Measurements from ENCODE around the gene UCHL1.

Gene UCHL1

DNA sequence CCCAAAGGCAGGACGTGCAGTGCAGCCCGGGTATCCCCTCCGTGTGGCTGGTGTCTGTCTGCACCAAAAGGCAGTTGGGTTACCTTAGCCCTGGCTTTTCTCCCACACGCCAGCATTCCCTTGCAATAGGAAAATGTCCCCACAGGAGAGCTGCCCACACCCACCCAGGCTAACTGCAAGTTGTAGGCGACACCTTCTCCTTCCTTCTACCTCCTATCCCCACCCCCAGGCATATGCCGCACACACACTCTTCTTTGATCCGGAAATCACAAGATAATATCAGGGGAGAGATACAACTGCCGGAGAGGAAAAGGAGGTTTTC, 41.9 kb upstream of the UCHL1 start:
- H3K27ac ChIP-seq: peak overlapping the region; percentile 63
- H2AFZ ChIP-seq: peak overlapping the region; percentile 99
- H3K4me1 ChIP-seq: peaks cover 7% of the 10 kb centered on the region
- H3K36me3 ChIP-seq (ENCODE audit: control insufficient read depth, insufficient read depth, low read length): no peaks in the 10 kb centered on the region
- H3K9ac ChIP-seq: no peak overlapping the region
- TF ChIP-seq, protein P1, sequence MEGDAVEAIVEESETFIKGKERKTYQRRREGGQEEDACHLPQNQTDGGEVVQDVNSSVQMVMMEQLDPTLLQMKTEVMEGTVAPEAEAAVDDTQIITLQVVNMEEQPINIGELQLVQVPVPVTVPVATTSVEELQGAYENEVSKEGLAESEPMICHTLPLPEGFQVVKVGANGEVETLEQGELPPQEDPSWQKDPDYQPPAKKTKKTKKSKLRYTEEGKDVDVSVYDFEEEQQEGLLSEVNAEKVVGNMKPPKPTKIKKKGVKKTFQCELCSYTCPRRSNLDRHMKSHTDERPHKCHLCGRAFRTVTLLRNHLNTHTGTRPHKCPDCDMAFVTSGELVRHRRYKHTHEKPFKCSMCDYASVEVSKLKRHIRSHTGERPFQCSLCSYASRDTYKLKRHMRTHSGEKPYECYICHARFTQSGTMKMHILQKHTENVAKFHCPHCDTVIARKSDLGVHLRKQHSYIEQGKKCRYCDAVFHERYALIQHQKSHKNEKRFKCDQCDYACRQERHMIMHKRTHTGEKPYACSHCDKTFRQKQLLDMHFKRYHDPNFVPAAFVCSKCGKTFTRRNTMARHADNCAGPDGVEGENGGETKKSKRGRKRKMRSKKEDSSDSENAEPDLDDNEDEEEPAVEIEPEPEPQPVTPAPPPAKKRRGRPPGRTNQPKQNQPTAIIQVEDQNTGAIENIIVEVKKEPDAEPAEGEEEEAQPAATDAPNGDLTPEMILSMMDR (IDR thresholded peaks at IDR 0.05): no peak
- peaks cover 3% of the 10 kb centered on the region for H3K79me2 ChIP-seq
- H3K4me3 ChIP-seq (ENCODE audit: low read depth, low read length): peak overlapping the region; percentile 48
- peak overlapping the region; percentile 71 for H3K4me2 ChIP-seq (ENCODE audit: low read length)
- H3K9me3 ChIP-seq (ENCODE audit: control insufficient read depth, low read length): no peaks in the 10 kb centered on the region
- no peaks in the 10 kb centered on the region for H3K27me3 ChIP-seq (ENCODE audit: control insufficient read depth, insufficient read depth, low read length)

DNA sequence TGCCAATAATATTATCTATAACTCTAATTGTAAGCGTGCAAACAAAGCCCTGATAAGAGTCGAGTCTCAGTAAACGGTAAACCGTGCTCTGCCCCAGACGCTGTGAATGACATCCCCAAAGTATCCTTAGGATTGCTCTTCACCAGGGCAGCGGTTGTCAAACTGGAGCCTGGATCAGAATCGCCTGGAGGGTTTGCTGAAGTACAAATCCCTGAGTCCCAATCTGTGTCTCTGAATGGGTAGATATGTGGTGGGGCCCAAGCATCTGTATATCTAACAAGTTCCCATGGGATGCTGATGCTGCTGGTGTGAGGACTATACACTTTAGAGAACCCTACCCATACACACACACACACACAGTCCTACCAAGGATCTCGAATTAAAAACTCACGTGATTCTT, 41.6 kb upstream of the UCHL1 start:
- peaks cover 2% of the 10 kb centered on the region for H3K79me2 ChIP-seq
- H3K36me3 ChIP-seq (ENCODE audit: control insufficient read depth, insufficient read depth, low read length): no peaks in the 10 kb centered on the region
- peak overlapping the region; percentile 99 for H2AFZ ChIP-seq
- H3K27ac ChIP-seq: peak overlapping the region; percentile 63
- no peaks in the 10 kb centered on the region for H3K9me3 ChIP-seq (ENCODE audit: control insufficient read depth, low read length)
- H3K4me1 ChIP-seq: peaks cover 7% of the 10 kb centered on the region
- TF ChIP-seq, protein P1 (IDR thresholded peaks at IDR 0.05): no peak
- no peaks in the 10 kb centered on the region for H3K27me3 ChIP-seq (ENCODE audit: control insufficient read depth, insufficient read depth, low read length)
- peak overlapping the region; percentile 48 for H3K4me3 ChIP-seq (ENCODE audit: low read depth, low read length)
- peak overlapping the region; percentile 82 for H3K4me2 ChIP-seq (ENCODE audit: low read length)
- no peak overlapping the region for H3K9ac ChIP-seq

DNA sequence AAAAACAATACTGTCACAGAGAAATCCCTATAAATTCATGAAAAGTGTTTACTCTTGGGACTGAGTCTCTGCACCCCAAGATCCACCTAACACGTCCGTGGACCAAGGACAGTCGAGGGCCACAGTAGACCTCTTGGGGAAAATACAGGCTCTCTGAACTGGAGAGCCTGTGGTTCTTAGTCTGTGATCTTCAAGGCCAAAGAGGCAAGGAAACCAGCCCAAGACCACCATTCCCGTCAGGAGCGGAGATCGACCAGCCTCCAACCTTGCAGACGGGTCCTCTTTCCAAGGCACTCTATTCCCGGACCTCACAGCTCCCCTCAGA, 40.8 kb upstream of the UCHL1 start:
- H2AFZ ChIP-seq: peak overlapping the region; percentile 99
- H3K27ac ChIP-seq: peak overlapping the region; percentile 93
- no peaks in the 10 kb centered on the region for H3K9me3 ChIP-seq (ENCODE audit: control insufficient read depth, low read length)
- TF ChIP-seq, protein P1 (IDR thresholded peaks at IDR 0.05): no peak
- H3K9ac ChIP-seq: no peak overlapping the region
- no peaks in the 10 kb centered on the region for H3K27me3 ChIP-seq (ENCODE audit: control insufficient read depth, insufficient read depth, low read length)
- H3K4me1 ChIP-seq: peaks cover 7% of the 10 kb centered on the region
- peak overlapping the region; percentile 82 for H3K4me2 ChIP-seq (ENCODE audit: low read length)
- peaks cover 2% of the 10 kb centered on the region for H3K79me2 ChIP-seq
- peak overlapping the region; percentile 85 for H3K4me3 ChIP-seq (ENCODE audit: low read depth, low read length)
- no peaks in the 10 kb centered on the region for H3K36me3 ChIP-seq (ENCODE audit: control insufficient read depth, insufficient read depth, low read length)

DNA sequence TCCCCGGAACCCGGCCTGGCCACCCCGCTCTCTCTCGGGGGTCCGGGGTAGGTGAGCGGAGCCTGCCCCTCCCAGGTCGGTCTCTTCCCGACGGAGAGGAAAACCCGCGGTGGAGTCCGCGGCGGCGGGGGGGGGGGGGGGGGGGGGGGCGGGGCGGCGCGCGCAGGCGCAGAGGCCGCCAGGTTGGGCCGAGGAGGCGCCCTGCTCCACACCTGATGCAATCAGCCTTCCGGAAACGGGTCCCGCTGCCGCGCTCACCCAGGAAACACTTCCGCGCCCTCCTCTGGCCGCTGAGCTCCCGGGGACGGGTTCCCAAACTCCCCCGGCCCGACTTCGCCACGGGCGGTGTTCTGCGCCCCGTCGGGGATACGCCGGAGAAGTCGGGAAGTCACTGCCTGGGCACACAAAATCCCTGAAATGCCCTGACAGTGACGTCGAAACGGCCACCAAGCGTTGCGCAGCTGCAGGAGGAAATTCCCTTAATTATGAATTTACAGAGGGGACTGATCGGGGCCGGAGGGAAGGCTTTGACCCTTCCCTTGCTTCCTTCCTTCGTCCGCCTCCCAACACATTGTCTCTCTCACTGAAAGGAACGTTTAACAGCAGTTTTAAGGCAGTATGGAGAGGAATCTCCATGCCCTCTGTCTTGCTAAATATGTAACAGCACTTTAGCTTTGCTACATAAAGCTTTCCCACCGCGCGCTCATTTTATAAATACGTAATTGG, 40.3 kb upstream of the UCHL1 start:
- Histone ChIP-seq H3K9me3 (ENCODE audit: control insufficient read depth, low read length) (no peaks in the 10 kb centered on the region), H2AFZ (peak overlapping the region; percentile 99), H3K79me2 (peaks cover 2% of the 10 kb centered on the region), H3K9ac (peak overlapping the region; percentile 61), H3K27ac (peak overlapping the region; percentile 93), H3K4me2 (ENCODE audit: low read length) (peak overlapping the region; percentile 82), H3K27me3 (ENCODE audit: control insufficient read depth, insufficient read depth, low read length) (no peaks in the 10 kb centered on the region), H3K4me3 (ENCODE audit: low read depth, low read length) (peak overlapping the region; percentile 85), H3K4me1 (peaks cover 7% of the 10 kb centered on the region), H3K36me3 (ENCODE audit: control insufficient read depth, insufficient read depth, low read length) (no peaks in the 10 kb centered on the region)
- TF ChIP-seq, protein P1 (IDR thresholded peaks at IDR 0.05): peak; percentile 18

DNA sequence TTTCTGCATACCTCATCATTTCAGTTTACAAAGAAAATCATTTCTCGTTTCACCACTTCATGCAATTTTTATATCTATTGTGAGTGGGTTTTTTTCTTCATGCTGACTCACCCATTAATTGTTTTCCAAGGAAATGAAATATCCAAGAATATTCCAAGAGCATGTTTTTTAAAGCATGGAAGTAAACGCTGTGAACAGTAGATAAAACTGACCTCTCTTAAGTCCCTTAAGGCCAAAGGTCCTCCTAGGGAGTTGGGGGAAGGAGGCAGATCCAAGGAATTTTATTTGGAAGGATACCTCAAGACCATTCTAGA, 39.8 kb upstream of the UCHL1 start:
- TF ChIP-seq, protein P1 (IDR thresholded peaks at IDR 0.05): no peak
- H3K36me3 ChIP-seq (ENCODE audit: control insufficient read depth, insufficient read depth, low read length): no peaks in the 10 kb centered on the region
- H2AFZ ChIP-seq: peak overlapping the region; percentile 99
- H3K4me2 ChIP-seq (ENCODE audit: low read length): peak overlapping the region; percentile 82
- peaks cover 7% of the 10 kb centered on the region for H3K4me1 ChIP-seq
- no peaks in the 10 kb centered on the region for H3K27me3 ChIP-seq (ENCODE audit: control insufficient read depth, insufficient read depth, low read length)
- peaks cover under 1% of the 10 kb centered on the region for H3K79me2 ChIP-seq
- no peaks in the 10 kb centered on the region for H3K9me3 ChIP-seq (ENCODE audit: control insufficient read depth, low read length)
- peak overlapping the region; percentile 93 for H3K27ac ChIP-seq
- H3K9ac ChIP-seq: no peak overlapping the region
- peak overlapping the region; percentile 85 for H3K4me3 ChIP-seq (ENCODE audit: low read depth, low read length)

Measured in parathyroid adenoma (tissue), 2 donors.